Measurements from ENCODE around the gene ZNF574.

ZNF574 gene

GRCh38 chr19:42060117-42060516, 15.8 kb upstream of the ZNF574 start:
- DNase-seq, result no peak

- no peak for DNase-seq
Observed at GRCh38 chr19:42062381-42062780, 13.6 kb upstream of the ZNF574 start.

- DNase-seq, result no peak
Observed at GRCh38 chr19:42064432-42064831, 11.5 kb upstream of the ZNF574 start.

GRCh38 chr19:42065051-42065450, 10.9 kb upstream of the ZNF574 start:
- DNase-seq, result no peak

GRCh38 chr19:42065511-42065910, 10.5 kb upstream of the ZNF574 start:
- DNase-seq, result no peak

- DNase-seq, result no peak
Observed at GRCh38 chr19:42066075-42066754, 9.8 kb upstream of the ZNF574 start.

GRCh38 chr19:42067315-42067888, 8.6 kb upstream of the ZNF574 start:
- no peak for DNase-seq

GRCh38 chr19:42068361-42068755, 7.6 kb upstream of the ZNF574 start:
- no peak for DNase-seq

GRCh38 chr19:42068756-42069571, 7.0 kb upstream of the ZNF574 start:
- DNase-seq, result no peak

- DNase-seq, result no peak
Observed at GRCh38 chr19:42069619-42070351, 6.2 kb upstream of the ZNF574 start, which contains the start of gene GRIK5. TSS of gene GRIK5 (minus strand) at chr19:42070206. CDS start at chr19:42065770, 4,436 bp downstream.

GRCh38 chr19:42071247-42071646, 4.7 kb upstream of the ZNF574 start:
- no peak for DNase-seq

GRCh38 chr19:42074513-42075363, 1.2 kb upstream of the ZNF574 start:
- DNase-seq, result peak; percentile 22

GRCh38 chr19:42075364-42075615, 676 bp upstream of the ZNF574 start:
- DNase-seq, result no peak

GRCh38 chr19:42076380-42076944, 496 bp downstream of the ZNF574 start:
- DNase-seq, result no peak

- no peak for DNase-seq
Observed at GRCh38 chr19:42078058-42078457, 2.1 kb downstream of the ZNF574 start.

GRCh38 chr19:42078538-42079275, 2.7 kb downstream of the ZNF574 start:
- no peak for DNase-seq

GRCh38 chr19:42079276-42079669, 3.3 kb downstream of the ZNF574 start:
- DNase-seq, result no peak

GRCh38 chr19:42079886-42080763, 4.2 kb downstream of the ZNF574 start:
- no peak for DNase-seq

GRCh38 chr19:42080764-42081375, 4.9 kb downstream of the ZNF574 start:
- no peak for DNase-seq
